GM23338 (cell line): Measurements from ENCODE around the gene BHLHA15.

Experiments
- CREB1 ChIP-seq: fragments of 250-450 bp; sonication (Bioruptor Pico); IDR thresholded peaks from 2 replicates; pipeline ENCODE4 v1.5.0; 2020; ENCODE audit warnings: low read depth, mild to moderate bottlenecking, moderate library complexity
- CTCF ChIP-seq, 2 experiments: fragments of 200-600 bp in 1 of 2; sonication (generic) in 1 of 2; conservative IDR thresholded peaks; 2 replicates each; pipeline versions ENCODE4 v1.5.1 to v1.6.1; 2016 to 2017; ENCODE audit warnings: antibody characterized with exemption in 2 of 2, low read depth in 2 of 2, mild to moderate bottlenecking in 2 of 2, moderate library complexity in 1 of 2
- ETS1 ChIP-seq: IDR thresholded peaks from 2 replicates; pipeline ENCODE4 v1.6.1; 2016; ENCODE audit warnings: antibody characterized with exemption
- EZH2 ChIP-seq: fragments of 200-600 bp; sonication (generic); IDR thresholded peaks from one replicate; pipeline ENCODE4 v1.8.0; 2017; ENCODE audit warnings: antibody characterized with exemption, mild to moderate bottlenecking, low read depth; ENCODE audit not compliant: unreplicated experiment
- EZH2phosphoT487 ChIP-seq: fragments of 200-600 bp; sonication (generic); IDR thresholded peaks from one replicate; pipeline ENCODE4 v1.8.1; 2018; ENCODE audit warnings: antibody characterized with exemption; ENCODE audit not compliant: unreplicated experiment
- JUNB ChIP-seq: IDR thresholded peaks from one replicate; pipeline ENCODE4 v1.6.1; 2016; ENCODE audit warnings: antibody characterized with exemption; ENCODE audit not compliant: unreplicated experiment
- POLR2AphosphoS5 ChIP-seq: IDR thresholded peaks from 2 replicates; pipeline ENCODE4 v1.6.1; 2016; ENCODE audit warnings: antibody characterized with exemption, low read depth
- REST ChIP-seq: IDR thresholded peaks from one replicate; pipeline ENCODE4 v1.6.1; 2018; ENCODE audit warnings: antibody characterized with exemption; ENCODE audit not compliant: unreplicated experiment
- STAT1 ChIP-seq: IDR thresholded peaks from one replicate; pipeline ENCODE4 v1.6.1; 2016; ENCODE audit warnings: antibody characterized with exemption; ENCODE audit not compliant: unreplicated experiment
- ZNF114 ChIP-seq: fragments of 250-450 bp; sonication (Bioruptor Pico); IDR thresholded peaks from 2 replicates; pipeline ENCODE4 v1.5.0; 2020; ENCODE audit warnings: mild to moderate bottlenecking, moderate library complexity
- ZNF331 ChIP-seq: fragments of 250-450 bp; sonication (Bioruptor Pico); IDR thresholded peaks from 2 replicates; pipeline ENCODE4 v1.5.0; 2020; ENCODE audit warnings: low read depth, mild to moderate bottlenecking, moderate library complexity
- ZNF462 ChIP-seq: fragments of 250-450 bp; sonication (Bioruptor Pico); IDR thresholded peaks from 2 replicates; pipeline ENCODE4 v1.5.0; 2020; ENCODE audit warnings: mild to moderate bottlenecking, moderate library complexity

- no peak for TF ChIP-seq CTCF (conservative IDR thresholded peaks at IDR 0.05; ENCODE audit: low read depth in 2 of 2)
- no peak for TF ChIP-seq EZH2
- no peak for TF ChIP-seq ZNF114 (CRISPR knock-in tag)
- no peak for TF ChIP-seq REST
- no peak for TF ChIP-seq POLR2AphosphoS5
- TF ChIP-seq EZH2phosphoT487, result no peak
- TF ChIP-seq CREB1 (CRISPR knock-in tag), result no peak
- TF ChIP-seq ETS1, result no peak
- no peak for TF ChIP-seq ZNF331
- TF ChIP-seq ZNF462 (CRISPR knock-in tag), result no peak
- no peak for TF ChIP-seq STAT1
- TF ChIP-seq JUNB, result no peak
Measured at GRCh38 chr7:98209166-98209920, 1.9 kb upstream of the BHLHA15 start.
